SKM-1 treated with dmso at 0.1 percent for 144 hours (cell line): Measurements from ENCODE around the gene CACNA1H.
"Not testable (repeated sequence)": the region's sequence is repeated elsewhere in the genome, so short reads cannot be mapped to it uniquely, and the experiment has no call there.

Source experiments
- DNase-seq: peaks from one replicate; lab custom pipeline; 2025; ENCODE audit not compliant: unreplicated experiment; lab: John Stamatoyannopoulos, UW

CACNA1H gene

GRCh38 chr16:1264345-1265089 is 111.6 kb downstream of the CACNA1H start:
- DNase-seq = no peak

GRCh38 chr16:1265090-1265630 is 112.3 kb downstream of the CACNA1H start:
- DNase-seq = no peak

GRCh38 chr16:1265826-1266225 is 112.9 kb downstream of the CACNA1H start:
- DNase-seq = no peak

GRCh38 chr16:1269418-1269817 is 116.5 kb downstream of the CACNA1H start:
- DNase-seq = not testable (repeated sequence)

- DNase-seq = no peak
Measured at GRCh38 chr16:1271380-1271723, 118.4 kb downstream of the CACNA1H start.
